NCI-H1092 (cell line): Measurements from ENCODE around the gene TECPR2.

Experiments used
- DNase-seq: peaks from one replicate; lab custom pipeline; 2025; lab: John Stamatoyannopoulos, UW

Gene TECPR2

GRCh38 chr14:102496958-102497744 is 134.4 kb downstream of the TECPR2 start:
- no peak for DNase-seq

GRCh38 chr14:102497998-102498677 is 135.4 kb downstream of the TECPR2 start:
- no peak for DNase-seq

- no peak for DNase-seq
Measured at GRCh38 chr14:102498678-102499265, 136.0 kb downstream of the TECPR2 start.

- DNase-seq, result no peak
Measured at GRCh38 chr14:102499401-102500157, 136.8 kb downstream of the TECPR2 start.

GRCh38 chr14:102500158-102500662 is 137.5 kb downstream of the TECPR2 start:
- no peak for DNase-seq

- DNase-seq, result no peak
Measured at GRCh38 chr14:102500713-102501112, 138.0 kb downstream of the TECPR2 start.

GRCh38 chr14:102501751-102502315 is 139.1 kb downstream of the TECPR2 start:
- DNase-seq, result no peak

- DNase-seq, result no peak
Measured at GRCh38 chr14:102502571-102502970, 139.8 kb downstream of the TECPR2 start.

- DNase-seq, result no peak
Measured at GRCh38 chr14:102503641-102504327, 141.0 kb downstream of the TECPR2 start.

GRCh38 chr14:102504328-102504999 is 141.7 kb downstream of the TECPR2 start:
- DNase-seq, result no peak

- no peak for DNase-seq
Measured at GRCh38 chr14:102505000-102505619, 142.4 kb downstream of the TECPR2 start.

GRCh38 chr14:102505775-102506625 is 143.3 kb downstream of the TECPR2 start:
- no peak for DNase-seq

GRCh38 chr14:102506626-102506925 is 143.8 kb downstream of the TECPR2 start:
- no peak for DNase-seq

- DNase-seq, result no peak
Measured at GRCh38 chr14:102507081-102507856, 144.5 kb downstream of the TECPR2 start.

GRCh38 chr14:102507857-102508312 is 145.1 kb downstream of the TECPR2 start:
- no peak for DNase-seq

GRCh38 chr14:102508410-102508773 is 145.7 kb downstream of the TECPR2 start:
- no peak for DNase-seq

- DNase-seq, result no peak
Measured at GRCh38 chr14:102508774-102509745, 146.3 kb downstream of the TECPR2 start.
